Activated T-cell treated with anti-CD3 and anti-CD28 coated beads for 4 hours (primary cell): ENCODE measurements around the gene CDH4.
"Not testable (repeated sequence)": the region's sequence is repeated elsewhere in the genome, so short reads cannot be mapped to it uniquely, and the experiment has no call there.

Source experiments
- DNase-seq: peaks from one replicate; pipeline ENCODE4 v3.0.0-alpha.2; 2020

CDH4 gene

GRCh38 chr20:61464307-61465303 lies 212.5 kb downstream of the CDH4 start:
- DNase-seq = no peak

GRCh38 chr20:61475729-61476128 lies 223.7 kb downstream of the CDH4 start:
- DNase-seq = no peak

DNA sequence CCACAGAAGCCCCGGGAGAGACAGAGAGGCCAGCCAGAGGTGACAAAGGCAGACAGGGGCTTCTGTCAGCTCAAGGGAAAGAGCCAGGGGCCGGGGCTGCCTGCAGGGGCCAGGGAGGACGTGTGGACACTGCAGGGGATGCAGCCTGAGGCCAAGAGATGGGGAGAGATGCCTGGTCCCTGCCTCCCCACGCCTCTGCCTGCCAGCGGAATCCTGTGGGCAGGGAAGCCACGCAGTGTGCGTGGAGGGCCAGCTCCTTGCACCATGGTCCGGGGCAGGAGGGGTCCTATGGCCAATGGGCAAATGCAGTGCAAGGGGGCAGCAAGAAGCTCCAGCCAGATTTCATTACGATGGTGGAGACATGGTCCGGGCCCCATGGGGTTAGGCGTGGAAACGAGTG lies 224.9 kb downstream of the CDH4 start:
- DNase-seq = no peak

DNA sequence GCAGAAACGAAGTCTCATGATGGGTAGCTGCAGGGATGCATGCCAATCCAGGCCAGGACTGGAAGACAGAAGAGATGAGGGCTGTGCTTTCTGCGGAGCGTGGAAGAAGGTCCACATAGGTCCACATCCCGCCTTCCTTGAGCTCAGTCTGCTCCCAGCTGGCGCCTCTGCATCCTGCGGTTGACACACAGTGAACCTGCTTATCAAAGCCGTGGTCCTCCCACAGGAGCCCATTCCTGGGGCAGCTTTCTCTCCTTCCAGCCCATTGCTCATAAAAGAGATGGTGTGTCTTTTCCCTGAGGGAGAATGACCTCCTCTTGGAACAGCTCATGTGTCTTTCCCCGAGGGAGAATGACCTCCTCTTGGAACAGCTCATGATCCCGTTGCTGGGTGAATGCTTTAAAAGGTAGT lies 225.4 kb downstream of the CDH4 start:
- DNase-seq = no peak

GRCh38 chr20:61478094-61478493 lies 226.0 kb downstream of the CDH4 start:
- DNase-seq = no peak

GRCh38 chr20:61478611-61479305 lies 226.7 kb downstream of the CDH4 start:
- no peak for DNase-seq

DNA sequence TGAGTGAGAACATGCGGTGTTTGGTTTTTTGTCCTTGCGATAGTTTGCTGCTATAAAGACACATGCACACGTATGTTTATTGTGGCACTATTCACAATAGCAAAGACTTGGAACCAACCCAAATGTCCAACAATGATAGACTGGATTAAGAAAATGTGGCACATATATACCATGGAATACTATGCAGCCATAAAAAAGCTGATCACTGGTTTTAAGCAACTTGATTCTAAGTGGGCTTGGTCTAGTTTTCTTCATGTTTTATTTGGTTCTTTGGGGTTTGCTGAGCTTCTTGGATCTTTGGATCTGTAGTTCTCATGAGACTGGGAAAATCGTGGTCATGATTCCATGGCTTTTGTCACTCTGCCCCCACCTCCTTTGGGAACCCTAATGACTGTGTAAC lies 227.4 kb downstream of the CDH4 start:
- not testable (repeated sequence) for DNase-seq

DNA sequence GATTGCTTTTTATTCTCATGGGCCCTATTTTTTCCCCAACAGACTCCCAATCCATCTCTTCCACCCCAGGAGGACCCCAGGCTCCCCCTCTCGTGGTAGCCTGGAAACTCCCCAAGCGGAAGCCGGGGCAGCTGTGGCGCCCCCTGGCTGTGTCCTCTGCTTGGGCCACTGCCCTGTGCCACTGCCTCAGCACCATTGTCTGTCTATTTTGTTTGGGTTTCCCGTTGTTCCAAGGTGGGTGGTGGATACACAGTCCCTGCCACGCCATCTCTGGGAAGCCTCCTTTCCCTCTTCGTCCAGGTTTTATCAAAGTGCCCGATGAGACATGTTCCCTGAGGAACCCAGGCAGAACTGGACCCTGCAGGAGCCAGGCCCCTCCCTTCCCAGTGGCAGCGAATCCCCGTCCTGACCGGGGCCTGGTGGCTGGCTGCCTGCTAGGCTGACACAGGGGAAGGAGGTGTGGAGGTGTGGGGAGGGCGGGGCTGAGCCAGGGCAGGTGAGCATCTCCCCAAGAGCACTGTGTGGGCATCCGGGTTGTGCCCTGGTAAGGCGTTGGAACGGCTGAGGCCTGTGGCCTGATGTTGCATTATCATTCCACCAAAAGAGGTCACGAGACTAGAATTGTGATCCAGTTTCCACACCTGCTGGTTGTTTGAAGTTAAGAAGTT lies 228.2 kb downstream of the CDH4 start:
- DNase-seq = no peak

DNA sequence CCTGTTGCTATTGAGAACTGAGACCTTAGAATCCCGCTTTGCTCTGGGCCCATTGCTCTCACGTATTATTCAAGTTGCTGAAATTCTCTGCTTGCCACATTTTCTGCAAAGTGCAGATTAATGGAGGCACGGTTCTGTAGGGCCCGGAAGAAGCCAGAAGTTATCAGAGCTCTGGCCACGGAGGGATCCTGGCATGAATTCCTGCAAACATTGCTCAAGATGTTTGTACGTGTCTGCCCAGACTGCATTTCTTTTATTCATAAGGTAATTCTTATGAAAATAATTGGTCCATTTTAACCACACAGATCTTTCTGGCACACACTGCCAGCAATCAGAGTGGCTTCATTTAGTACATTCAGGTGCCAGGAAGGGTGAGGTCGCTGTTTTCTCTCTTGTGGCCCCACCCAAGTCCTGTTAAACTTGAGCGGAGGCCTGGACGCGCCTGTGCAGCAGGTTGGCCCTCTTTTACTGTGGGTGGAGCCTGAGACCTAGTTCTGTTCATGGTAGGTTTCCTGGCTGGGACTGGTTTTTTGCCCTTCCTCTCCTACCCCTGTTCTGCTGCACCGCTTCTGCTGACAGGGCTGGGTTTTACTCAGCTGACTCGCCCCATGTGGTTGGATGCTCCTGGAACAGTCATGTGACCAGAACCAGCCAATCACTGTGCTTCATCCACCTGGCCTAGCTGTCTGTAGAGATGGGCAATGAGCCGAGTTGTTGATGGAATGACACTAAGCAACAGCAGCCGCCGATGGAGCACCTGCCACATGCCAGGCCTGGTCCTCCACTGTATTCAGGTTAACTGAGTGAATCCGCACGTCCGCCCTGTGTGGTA lies 230.2 kb downstream of the CDH4 start:
- no peak for DNase-seq

- no peak for DNase-seq
Measured at GRCh38 chr20:61482901-61483300, 230.8 kb downstream of the CDH4 start.

- no peak for DNase-seq
Measured at GRCh38 chr20:61483336-61484067, 231.4 kb downstream of the CDH4 start.

DNA sequence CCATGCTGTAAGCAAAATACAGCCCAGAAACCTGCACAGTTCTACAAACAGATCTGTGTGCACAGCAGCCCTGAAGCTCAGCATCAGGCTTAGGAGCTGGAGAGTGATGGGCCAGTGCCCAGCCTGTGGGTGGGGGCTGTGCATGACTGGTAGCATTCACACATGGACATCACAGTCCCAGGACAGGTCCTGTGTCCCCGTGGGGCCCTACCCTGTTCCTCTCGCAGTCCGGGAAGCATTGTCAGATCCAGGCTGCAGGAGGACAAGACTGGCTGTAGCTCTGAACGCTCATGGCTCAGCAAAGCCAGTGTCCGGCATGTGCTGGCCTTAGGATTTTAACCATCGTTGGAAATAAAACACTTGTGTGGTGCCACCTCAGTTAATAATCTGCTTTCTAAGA lies 234.1 kb downstream of the CDH4 start:
- no peak for DNase-seq

- DNase-seq = no peak
Measured at GRCh38 chr20:61487346-61487996, 235.4 kb downstream of the CDH4 start.

DNA sequence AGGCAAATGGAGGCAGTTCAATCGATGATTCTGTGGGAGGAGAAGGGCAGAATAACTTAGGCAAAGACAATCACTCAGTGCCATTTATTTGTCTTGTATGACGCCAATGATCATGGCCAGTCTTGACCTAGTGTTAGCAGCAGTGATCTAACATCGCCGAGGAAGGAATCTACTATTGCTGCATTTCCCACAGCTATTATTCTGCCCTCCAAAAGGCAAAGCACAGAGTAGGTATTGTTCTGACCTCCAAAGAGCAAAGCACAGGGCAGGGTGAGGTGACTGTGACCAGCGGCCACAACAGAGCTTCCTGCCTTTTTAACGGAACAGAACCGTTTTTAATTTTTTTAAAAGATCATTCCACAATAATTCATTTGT lies 235.9 kb downstream of the CDH4 start:
- no peak for DNase-seq

DNA sequence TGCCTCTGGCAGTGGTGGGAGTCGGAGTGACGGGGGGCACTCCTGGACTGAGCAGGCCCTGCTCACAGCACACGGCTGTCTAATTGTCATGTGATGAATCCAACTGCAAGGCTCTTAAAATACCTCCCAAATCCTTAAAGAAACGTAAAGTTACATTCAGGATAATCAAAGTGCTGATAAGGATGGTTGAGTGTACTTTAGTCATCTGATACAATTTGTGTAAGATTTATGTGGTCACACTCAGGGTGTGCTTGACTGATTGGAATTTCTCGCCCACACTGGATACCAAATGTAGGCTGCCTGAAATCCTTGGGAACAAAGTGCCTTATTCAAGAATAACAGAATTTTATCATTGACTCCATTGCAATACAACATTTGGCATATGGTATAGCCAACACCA lies 238.7 kb downstream of the CDH4 start:
- no peak for DNase-seq

GRCh38 chr20:61492065-61492464 lies 240.0 kb downstream of the CDH4 start:
- no peak for DNase-seq

- DNase-seq = no peak
Measured at GRCh38 chr20:61493798-61494305, 241.8 kb downstream of the CDH4 start.

DNA sequence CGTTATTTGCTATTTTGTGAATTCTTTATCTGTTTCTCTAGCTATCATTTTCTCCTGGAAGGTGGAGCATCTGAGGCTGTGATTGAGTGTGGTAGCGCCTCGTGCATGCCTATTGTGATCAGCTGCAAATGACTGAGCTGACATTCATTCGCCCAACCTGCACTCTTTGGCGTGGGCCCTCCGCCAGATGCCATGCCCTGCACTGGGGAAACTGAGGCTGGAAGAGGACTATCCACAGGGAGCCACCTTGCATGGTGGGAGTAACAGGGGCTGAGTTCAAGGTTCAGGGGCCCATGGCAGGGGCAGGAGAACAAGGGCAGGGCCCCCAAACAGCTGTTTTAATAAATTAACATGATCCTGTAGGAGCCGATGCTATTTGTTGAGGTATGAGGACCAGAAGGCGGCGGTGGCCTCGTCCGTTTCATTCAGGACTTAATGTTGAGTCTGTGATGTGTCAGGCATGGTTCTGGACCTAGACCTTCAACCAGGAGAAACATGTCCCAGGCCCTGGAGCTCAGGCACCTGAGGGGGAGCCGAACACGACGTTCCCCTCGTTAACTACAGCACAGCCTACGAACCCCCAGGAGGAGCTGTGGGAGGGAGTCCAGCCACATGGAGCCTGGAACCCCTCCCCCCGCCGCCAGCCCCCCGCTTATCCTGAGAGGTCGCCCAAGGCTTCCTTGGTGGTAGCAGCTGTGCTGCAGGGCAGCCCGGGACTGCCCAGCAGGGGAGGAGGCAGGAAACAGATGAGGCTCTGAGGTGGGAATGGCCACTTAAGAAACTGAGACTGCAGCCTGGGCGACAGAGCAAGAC lies 242.9 kb downstream of the CDH4 start:
- DNase-seq = no peak

DNA sequence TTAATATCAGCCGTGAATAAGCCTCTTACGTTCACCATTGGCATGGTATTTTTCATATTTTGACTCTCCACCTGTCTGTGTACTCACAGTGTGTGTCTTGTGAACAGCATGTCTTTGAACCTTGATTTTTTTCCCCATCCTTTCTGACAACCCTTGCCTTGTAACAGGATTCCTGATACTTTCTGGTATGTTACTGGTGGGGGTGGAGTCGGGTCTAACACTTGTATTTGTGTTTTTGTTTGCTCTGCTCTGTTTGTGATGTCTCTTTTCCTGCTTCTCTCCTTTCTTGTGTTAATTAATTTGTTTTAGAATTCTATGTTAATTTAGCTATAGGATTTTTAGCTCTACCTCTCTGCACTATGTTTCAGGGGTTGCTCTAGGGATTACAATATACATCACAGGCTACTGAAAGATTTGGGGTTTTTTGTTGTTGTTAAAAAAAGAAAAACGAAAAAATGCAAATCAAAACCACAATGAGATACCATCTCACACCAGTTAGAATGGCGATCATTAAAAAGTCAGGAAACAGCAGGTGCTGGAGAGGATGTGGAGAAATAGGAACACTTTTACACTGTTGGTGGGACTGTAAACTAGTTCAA lies 245.1 kb downstream of the CDH4 start:
- no peak for DNase-seq
